ENCODE results near the gene ARL14.

ARL14 gene
- 0 reads per million in 4 donors for total RNA-seq

- no peak for DNase-seq
Measured at GRCh38 chr3:160676547-160677303, at the start of gene ARL14. Gene ARL14 (plus strand): TSS chr3:160677160. CDS start chr3:160677347, 187 bp downstream.

GRCh38 chr3:160629491-160629890 lies 47.5 kb upstream of the ARL14 start:
- DNase-seq = no peak

- no peak for DNase-seq
Measured at GRCh38 chr3:160633361-160634083, 43.4 kb upstream of the ARL14 start.

GRCh38 chr3:160635213-160635612 lies 41.7 kb upstream of the ARL14 start:
- no peak for DNase-seq

GRCh38 chr3:160637086-160637485 lies 39.9 kb upstream of the ARL14 start:
- DNase-seq = no peak

- no peak for DNase-seq
Measured at GRCh38 chr3:160638184-160638583, 38.8 kb upstream of the ARL14 start.

- no peak for DNase-seq
Measured at GRCh38 chr3:160641665-160642309, 35.2 kb upstream of the ARL14 start.

- no peak for DNase-seq
Measured at GRCh38 chr3:160643994-160644393, 33.0 kb upstream of the ARL14 start.

- no peak for DNase-seq
Measured at GRCh38 chr3:160644491-160644890, 32.5 kb upstream of the ARL14 start.

GRCh38 chr3:160648701-160649100 lies 28.3 kb upstream of the ARL14 start:
- no peak for DNase-seq

GRCh38 chr3:160649596-160649995 lies 27.4 kb upstream of the ARL14 start:
- DNase-seq = no peak

- no peak for DNase-seq
Measured at GRCh38 chr3:160653512-160653911, 23.4 kb upstream of the ARL14 start.

- DNase-seq = no peak
Measured at GRCh38 chr3:160660902-160661301, 16.1 kb upstream of the ARL14 start.

GRCh38 chr3:160661660-160662059 lies 15.3 kb upstream of the ARL14 start:
- no peak for DNase-seq

GRCh38 chr3:160665231-160665630 lies 11.7 kb upstream of the ARL14 start:
- no peak for DNase-seq

- no peak for DNase-seq
Measured at GRCh38 chr3:160665784-160666526, 11.0 kb upstream of the ARL14 start.

- DNase-seq = no peak
Measured at GRCh38 chr3:160667452-160667851, 9.5 kb upstream of the ARL14 start.

GRCh38 chr3:160668454-160668853 lies 8.5 kb upstream of the ARL14 start:
- DNase-seq = no peak

- no peak for DNase-seq
Measured at GRCh38 chr3:160671231-160671630, 5.7 kb upstream of the ARL14 start.

- DNase-seq = no peak
Measured at GRCh38 chr3:160671995-160672394, 5.0 kb upstream of the ARL14 start.

- DNase-seq = no peak
Measured at GRCh38 chr3:160673188-160673587, 3.8 kb upstream of the ARL14 start.

- DNase-seq = no peak
Measured at GRCh38 chr3:160675566-160676124, 1.3 kb upstream of the ARL14 start.

GRCh38 chr3:160677459-160677881 lies 510 bp downstream of the ARL14 start:
- DNase-seq = no peak

Data from T-helper 1 cell (primary cell).